Activated CD4-positive, alpha-beta T cell treated with anti-CD3 and anti-CD28 coated beads for 24 hours (primary cell): ENCODE data around the gene KLHL12.

ENCODE experiments used
- DNase-seq, 2 donors: peaks; one replicate each; pipeline ENCODE4 v3.0.0-alpha.2; 2020; ENCODE audit warnings: low read depth in 2 of 2

The KLHL12 gene

DNA sequence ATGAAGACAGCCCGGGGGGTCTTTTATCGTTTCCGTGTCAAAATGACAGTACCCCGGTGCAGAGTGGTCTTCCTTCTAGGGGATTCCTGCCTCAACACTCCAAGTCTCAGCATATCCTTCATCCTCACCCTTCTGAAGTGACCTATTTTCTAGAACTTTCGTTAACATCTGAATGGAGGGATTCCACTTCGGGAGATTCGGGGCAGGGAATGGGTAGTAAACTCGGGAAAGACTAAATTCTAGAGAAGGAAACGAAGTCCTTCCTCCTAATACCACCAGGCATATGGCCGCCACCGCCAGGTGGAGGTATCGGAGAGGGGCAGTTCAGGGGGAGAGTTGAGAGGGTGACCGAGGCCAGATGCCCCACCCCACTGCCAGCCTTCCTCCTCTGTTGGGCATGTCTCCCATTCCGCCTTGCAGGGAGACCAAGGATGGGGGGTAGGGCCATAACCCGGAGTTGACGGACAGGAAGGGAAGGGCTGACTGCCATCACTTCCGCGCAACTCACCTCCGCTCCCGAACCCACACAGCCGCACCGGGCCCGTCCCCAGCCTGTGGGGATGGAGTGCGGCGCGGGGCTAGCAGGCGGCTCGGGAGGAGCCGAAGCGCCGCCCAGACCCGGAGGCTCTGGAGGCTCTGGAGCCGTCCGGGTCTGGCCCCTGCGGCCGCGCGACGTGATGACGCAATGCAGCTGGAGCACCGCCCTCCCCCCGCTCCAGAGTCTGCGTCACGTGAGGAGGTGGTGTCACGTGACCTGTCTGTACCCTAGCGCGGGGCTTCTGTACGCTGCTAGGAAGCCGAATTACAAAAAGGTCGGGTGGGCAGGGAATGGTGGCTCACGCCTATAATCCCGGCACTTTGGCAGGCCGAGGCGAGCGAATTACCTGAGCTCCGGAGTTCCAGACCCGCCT is at the start of gene KLHL12:
KLHL12 (minus strand) TSS at position 654 of the 911 bp plus-strand sequence. CDS start 2,072 bp downstream, outside the sequence.
- DNase-seq = peak; percentile 90 to 92

DNA sequence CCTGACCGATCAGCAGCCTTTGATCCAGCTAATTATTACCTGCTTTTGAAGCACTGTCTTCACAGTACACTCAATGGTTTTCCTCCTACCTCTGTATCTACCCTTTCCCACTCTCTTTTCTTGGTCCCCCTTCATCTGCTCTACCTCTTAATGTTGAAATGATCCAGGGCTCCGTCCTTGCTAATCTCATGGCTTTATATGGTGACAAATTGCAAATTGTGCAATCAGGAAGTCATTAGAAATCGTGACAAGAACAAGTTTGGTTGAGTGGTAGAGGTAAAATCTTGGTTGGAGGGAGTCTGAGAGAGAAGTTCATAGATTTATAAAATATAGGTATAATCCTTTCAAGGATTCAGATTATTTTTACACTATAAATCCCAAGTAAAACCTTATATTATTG is 49.6 kb upstream of the KLHL12 start:
- no peak for DNase-seq

- no peak for DNase-seq
Measured at GRCh38 chr1:202974856-202975255, 47.8 kb upstream of the KLHL12 start.

GRCh38 chr1:202972046-202972445 is 45.0 kb upstream of the KLHL12 start:
- no peak for DNase-seq

DNA sequence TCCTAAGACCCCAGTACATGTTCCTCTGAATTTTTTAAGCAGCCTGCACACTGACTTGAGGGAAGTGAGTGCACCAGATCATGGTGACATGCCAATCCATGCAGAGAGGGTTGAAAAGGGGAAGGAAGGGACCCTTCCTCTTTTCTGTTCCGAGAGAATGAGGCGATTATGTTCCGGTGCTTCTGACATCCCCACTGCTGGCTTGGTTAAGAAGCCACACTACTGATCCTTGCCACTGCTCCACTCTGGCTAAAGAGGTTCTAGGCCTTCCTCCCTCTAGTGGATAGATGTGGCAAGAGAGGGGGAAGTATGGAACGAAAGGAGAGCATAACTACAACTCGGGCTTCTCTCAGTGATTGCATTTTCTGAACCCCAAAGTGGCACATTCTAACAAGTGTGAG is 41.9 kb upstream of the KLHL12 start:
- peak in 1 of 2 donors; percentile 5 for DNase-seq

DNA sequence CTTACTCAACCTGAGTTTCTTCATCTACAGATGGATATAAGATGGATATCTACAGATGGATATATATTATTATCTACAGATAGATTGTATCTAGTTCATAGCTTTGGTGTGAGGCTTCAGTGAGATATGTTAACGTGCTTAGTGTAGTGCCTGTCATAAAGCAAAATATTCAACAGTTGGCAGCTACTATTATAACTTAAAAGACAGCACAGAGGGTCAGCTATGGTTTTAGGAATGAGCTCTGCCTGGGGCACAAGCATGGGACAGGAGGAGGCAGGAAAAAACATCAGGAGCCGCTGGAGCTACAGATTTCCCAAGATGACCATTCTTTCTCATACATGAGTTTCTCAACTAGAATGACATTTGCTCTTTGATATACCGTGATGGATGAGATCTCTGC is 41.3 kb upstream of the KLHL12 start:
- DNase-seq = no peak

DNA sequence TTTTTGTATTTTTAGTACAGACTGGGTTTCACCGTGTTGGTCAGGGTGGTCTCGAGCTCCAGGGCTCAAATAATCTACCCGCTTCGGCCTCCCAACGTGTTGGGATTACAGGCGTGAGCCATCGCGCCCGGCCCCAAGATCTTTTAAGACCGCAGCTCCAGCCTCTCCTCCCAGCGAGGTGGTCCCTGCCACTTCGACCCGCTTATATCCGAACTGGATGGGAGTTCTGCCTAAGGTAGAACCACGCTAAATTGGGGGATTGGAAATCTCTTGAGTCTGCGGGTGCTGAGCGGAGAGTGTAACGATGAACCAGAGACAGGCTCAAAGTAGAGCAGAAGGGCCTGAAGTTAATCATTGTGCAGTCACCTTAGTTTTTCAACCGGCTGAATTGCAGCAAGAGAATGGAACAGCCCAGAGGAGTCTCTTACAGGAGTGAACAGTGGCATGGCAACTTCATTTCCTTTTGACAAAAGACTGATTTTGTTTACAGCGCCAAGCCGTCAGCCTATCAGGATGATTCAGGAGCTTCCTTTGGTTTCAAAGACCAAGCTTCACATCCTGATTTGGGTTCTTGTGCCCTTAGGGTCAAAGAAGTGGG is 40.7 kb upstream of the KLHL12 start:
- DNase-seq = no peak

DNA sequence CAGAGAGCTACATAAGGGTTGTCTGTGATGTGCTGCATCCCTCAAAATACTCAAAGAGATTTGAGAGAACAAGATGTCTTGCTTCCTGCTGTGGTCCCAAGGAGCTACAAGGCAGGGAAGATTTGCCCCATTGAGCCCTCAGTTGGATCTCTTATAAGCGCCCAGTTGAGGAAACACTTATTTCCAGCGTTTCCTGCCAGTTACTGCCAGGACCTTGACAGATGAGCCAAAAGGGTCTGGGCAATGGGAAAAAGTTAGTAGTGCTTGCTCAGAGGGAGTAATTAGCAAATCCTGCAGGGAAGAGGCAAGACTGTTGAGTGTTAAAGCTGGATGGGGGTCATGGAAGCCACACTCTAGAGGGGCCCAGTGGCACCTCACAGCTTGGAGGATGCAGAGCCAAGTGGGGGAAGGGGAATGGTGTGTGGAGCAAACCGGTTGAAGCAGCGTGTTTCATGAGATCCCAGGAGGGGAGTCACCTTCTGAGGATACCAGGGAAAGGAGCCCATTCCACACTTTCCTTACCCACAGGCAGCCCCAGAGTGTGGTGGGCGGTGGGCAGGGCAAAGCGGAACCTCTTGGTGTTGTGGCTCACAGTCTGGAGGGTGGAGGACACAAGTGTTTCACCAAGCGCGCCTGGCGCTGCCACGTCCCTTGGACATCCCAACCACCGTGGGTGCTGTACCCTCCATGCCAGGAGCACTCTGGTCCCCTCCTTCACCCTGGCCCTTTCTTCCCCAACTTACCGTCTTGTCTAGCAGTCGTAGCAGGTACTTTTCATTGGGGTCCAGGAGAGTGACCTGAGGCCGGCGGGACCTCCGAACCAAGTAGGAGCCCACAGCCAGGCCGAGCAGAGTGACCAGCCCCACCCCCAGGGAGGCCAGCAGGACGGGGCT is 39.2 kb upstream of the KLHL12 start:
- no peak for DNase-seq

GRCh38 chr1:202965422-202965821 is 38.4 kb upstream of the KLHL12 start:
- no peak for DNase-seq

GRCh38 chr1:202964791-202965410 is 37.9 kb upstream of the KLHL12 start:
- DNase-seq = no peak

- DNase-seq = no peak
Measured at GRCh38 chr1:202961220-202961880, 34.3 kb upstream of the KLHL12 start.

GRCh38 chr1:202959276-202959620 is 32.2 kb upstream of the KLHL12 start:
- DNase-seq = no peak

DNA sequence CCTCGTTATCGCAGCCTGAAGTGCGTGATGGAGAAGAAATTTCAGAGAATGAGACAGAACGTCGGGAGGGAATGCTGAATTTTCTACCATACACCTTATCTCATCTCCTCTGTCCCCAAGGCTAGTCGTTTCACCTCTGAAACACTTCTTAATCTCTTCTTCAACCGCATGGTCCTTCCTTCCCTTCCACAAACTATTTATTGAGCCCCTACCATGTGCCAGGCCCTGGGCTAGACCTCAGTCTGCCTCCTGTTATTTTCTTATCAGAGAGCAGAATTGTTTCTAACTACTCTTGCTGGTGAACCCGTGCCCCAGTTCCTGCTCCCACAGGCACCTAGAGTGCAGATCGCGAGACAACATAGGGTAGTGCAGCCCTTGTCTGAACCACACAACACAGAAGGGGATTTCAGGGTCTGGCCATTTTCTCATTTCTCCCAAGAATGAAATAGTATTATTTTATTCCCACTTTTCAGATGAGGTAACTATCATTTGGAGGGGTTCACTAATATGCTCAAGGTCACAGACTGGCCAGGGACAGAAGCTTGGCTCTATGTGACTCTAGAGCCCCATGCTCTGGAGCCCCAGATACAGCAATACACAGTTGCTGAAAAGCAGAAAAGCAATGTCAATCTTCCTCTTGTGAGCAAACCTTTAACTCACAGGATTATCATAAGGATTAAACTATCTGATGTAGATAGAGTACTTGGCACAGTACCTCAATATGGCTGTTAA is 31.7 kb upstream of the KLHL12 start:
- no peak for DNase-seq

GRCh38 chr1:202957733-202958543 is 30.9 kb upstream of the KLHL12 start, which contains the start of gene ADIPOR1:
TSS of gene ADIPOR1 (minus strand) at chr1:202958312. CDS start at chr1:202951070, 7,242 bp downstream.
- peak; percentile 88 to 92 for DNase-seq

DNA sequence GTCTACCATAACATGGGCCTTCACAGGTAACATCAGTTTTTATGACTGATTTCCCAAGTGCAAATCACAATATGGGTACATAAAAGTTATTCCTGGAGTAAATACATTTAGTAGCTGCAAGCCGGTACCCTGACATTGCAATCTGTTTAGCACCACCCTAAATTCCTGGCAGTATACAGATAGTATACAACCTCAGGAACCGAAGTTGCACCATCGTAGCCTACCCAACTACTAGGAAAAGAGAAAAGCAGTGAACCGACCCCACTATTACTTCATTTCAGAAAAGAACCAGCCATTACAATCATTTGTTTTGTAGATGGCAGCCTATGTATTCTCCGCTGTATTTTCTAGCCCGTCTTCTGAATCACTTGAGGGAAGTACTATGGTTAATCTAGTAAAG is 29.9 kb upstream of the KLHL12 start:
- no peak for DNase-seq

DNA sequence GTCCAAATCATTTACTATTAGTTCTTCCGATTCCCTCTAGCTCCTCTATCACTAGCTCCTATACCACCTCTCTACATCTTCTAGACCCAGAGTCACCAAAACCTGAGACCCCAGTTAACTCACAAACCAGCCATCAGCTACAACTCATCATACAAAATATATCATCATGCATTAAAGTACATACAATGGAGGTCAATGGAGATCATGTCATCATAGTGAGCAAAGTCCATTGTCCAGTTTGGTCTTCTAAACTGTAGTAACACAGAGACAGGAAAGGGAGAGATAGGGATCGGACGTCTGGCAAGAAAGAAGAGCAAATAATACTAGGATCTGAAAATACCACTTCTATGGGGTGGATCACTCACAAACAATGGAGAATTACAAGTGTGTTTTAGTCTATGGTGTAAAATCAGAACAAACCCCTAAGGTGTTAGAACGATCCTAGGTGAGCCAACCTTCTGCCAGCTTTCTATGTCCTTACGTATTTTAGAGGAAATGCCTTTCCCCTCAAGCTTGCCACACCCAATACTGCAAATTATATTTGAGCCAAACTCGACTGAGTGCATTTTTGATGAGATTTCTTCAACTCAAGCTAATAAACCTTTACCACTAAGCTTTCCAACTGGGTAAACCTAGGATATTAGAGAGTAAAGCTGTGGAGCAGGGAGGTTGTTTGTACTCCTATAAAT is 27.2 kb upstream of the KLHL12 start:
- no peak for DNase-seq

DNA sequence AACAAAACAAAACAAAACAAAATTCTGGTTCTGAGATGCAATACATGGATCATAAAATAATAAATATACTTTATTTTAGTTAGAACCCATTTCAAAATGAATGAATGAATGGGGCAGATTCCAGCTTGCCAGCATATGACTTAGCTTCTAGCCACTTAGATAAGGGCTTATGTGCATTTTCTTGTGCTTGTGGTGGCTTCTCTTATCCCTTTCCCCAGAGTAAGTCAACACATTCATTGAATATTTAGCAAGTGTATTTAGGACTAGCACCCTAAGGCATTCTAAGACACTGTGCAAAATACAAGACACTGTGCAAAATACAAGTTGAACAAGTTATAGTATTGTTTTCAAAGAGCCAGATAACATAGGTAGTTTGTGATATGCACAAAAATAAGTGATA is 26.4 kb upstream of the KLHL12 start:
- DNase-seq = no peak

- DNase-seq = no peak
Measured at GRCh38 chr1:202952818-202953217, 25.8 kb upstream of the KLHL12 start.

DNA sequence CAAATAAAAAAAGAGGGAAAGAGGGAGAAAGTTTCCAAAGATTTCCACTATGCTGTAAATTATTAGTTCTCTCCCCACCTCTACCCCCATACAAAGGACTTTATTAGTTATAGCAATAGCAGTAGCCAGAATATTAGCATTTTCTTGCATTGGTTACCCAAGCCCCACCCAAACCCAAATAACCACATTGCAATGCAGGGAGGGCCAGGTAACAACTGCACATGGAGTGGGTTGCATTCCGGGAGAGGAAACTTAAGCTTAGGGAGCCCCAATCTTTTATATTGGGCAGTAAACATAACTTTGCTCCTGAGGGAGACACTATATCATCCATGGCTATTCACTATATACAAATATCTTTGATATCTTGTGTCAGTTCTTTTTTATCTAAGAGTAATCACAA is 25.1 kb upstream of the KLHL12 start:
- no peak for DNase-seq
